Measurements from ENCODE around the gene GLI2. TPM values are rescaled to one million over a fixed set of nuclear protein-coding genes. Genes with fewer than 3 reads are reported as not detected.

GLI2 gene
- total and polyA plus RNA-seq, 7 donors, result 0.23 to 6.4 (median 2.1) TPM

- Histone ChIP-seq H3K27ac (no peak overlapping the region), H3K27me3 (peaks cover 0 to 5% (median 2%) of the 10 kb centered on the region in 3 donors), H3K9me3 (no peaks in the 10 kb centered on the region), H3K4me3 (no peak overlapping the region), H3K4me1 (peaks cover 0 to 8% (median 4%) of the 10 kb centered on the region in 4 donors), H3K36me3 (no peaks in the 10 kb centered on the region)
- 87 to 89% methylated on average over 3 of the region's 3 CpGs for WGBS, 2 donors
- intact Hi-C loops (cut with DNase I), result no loop called here
- no peak for DNase-seq
- no peak for TF ChIP-seq EP300 (IDR thresholded peaks at IDR 0.05)
- TF ChIP-seq POLR2A (IDR thresholded peaks at IDR 0.05), result no peak
- TF ChIP-seq, protein P1, sequence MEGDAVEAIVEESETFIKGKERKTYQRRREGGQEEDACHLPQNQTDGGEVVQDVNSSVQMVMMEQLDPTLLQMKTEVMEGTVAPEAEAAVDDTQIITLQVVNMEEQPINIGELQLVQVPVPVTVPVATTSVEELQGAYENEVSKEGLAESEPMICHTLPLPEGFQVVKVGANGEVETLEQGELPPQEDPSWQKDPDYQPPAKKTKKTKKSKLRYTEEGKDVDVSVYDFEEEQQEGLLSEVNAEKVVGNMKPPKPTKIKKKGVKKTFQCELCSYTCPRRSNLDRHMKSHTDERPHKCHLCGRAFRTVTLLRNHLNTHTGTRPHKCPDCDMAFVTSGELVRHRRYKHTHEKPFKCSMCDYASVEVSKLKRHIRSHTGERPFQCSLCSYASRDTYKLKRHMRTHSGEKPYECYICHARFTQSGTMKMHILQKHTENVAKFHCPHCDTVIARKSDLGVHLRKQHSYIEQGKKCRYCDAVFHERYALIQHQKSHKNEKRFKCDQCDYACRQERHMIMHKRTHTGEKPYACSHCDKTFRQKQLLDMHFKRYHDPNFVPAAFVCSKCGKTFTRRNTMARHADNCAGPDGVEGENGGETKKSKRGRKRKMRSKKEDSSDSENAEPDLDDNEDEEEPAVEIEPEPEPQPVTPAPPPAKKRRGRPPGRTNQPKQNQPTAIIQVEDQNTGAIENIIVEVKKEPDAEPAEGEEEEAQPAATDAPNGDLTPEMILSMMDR (IDR thresholded peaks at IDR 0.05), result no peak
- TF ChIP-seq POLR2AphosphoS5 (IDR thresholded peaks at IDR 0.05), result no peak
Observed at GRCh38 chr2:120748310-120748709, 12.6 kb downstream of the GLI2 start.

GRCh38 chr2:120748741-120749140 is 13.1 kb downstream of the GLI2 start:
- Histone ChIP-seq H3K4me3 (no peak overlapping the region), H3K9me3 (no peaks in the 10 kb centered on the region), H3K36me3 (no peaks in the 10 kb centered on the region), H3K4me1 (peaks cover 0 to 8% (median 4%) of the 10 kb centered on the region in 4 donors), H3K27ac (no peak overlapping the region), H3K27me3 (peaks cover 0 to 1% (median 0%) of the 10 kb centered on the region in 3 donors)
- DNase-seq, result no peak
- TF ChIP-seq EP300 (IDR thresholded peaks at IDR 0.05) (no peak), POLR2AphosphoS5 (IDR thresholded peaks at IDR 0.05) (no peak), POLR2A (IDR thresholded peaks at IDR 0.05) (no peak)
- TF ChIP-seq, protein P1 (IDR thresholded peaks at IDR 0.05), result no peak
- intact Hi-C loops (cut with DNase I), result no loop called here

DNA sequence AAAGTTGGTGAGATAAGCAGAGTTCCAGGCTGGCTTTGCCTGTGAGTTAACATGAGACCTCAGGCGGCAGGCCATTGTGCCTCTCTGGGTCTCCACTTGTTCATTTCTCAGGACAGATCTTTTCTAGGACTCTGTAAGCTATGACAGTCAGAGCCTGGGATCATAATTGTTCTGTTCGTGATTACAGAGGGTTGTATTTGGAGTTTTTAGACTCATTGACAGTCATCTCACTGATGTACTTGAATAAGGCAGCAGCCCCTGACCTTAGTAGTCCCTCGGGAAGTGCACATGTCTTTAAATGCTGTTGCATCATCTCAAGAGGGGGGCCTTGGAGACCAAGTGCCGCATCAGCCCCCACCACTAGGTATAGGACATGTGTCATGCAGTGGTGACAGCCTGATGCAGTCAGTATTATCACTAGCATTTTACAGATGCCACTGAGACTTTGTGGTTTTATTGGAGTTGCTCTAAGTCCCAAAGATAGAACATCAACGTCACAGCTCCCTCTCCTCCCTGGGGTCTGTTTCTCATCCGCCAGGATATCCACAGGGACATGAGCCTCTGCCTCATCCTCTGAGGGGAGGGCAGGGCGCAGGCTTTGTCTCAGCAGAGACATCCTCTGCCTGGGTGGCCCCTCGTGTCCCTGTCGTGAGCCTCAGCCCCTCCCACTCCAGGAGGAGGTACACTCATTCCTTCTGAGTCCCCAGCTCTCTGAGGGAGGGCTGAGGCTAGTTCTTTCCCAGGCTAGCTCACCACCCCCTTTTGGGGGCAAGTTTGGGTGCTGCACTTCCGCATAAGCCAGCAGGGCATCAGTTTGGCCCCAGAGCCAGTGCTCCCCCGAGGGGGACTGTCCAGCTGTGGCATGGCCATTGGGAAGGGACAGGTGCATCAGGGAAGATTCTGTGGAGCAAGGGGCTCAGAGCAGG is 14.1 kb downstream of the GLI2 start:
- no peak for TF ChIP-seq EP300 (IDR thresholded peaks at IDR 0.05)
- TF ChIP-seq, protein P1 (IDR thresholded peaks at IDR 0.05), result no peak
- no peak for TF ChIP-seq POLR2A (IDR thresholded peaks at IDR 0.05)
- TF ChIP-seq POLR2AphosphoS5 (IDR thresholded peaks at IDR 0.05), result no peak
- Histone ChIP-seq H3K4me3 (no peak overlapping the region), H3K27ac (no peak overlapping the region), H3K9me3 (no peaks in the 10 kb centered on the region), H3K36me3 (no peaks in the 10 kb centered on the region), H3K27me3 (no peaks in the 10 kb centered on the region), H3K4me1 (peaks cover 0 to 14% (median 4%) of the 10 kb centered on the region in 4 donors)
- peak; percentile 49 for DNase-seq
- 73 to 74% methylated on average over 11 of the region's 11 CpGs for WGBS, 2 donors
- intact Hi-C loops (cut with DNase I), result no loop called here

GRCh38 chr2:120750488-120751210 is 15.0 kb downstream of the GLI2 start:
- Histone ChIP-seq H3K27ac (no peak overlapping the region), H3K4me3 (no peak overlapping the region), H3K4me1 (peaks cover 0 to 14% (median 4%) of the 10 kb centered on the region in 4 donors), H3K9me3 (no peaks in the 10 kb centered on the region), H3K27me3 (no peaks in the 10 kb centered on the region), H3K36me3 (no peaks in the 10 kb centered on the region)
- DNase-seq, result peak; percentile 37
- intact Hi-C loops (cut with DNase I), result no loop called here
- no peak for TF ChIP-seq EP300 (IDR thresholded peaks at IDR 0.05)
- TF ChIP-seq POLR2AphosphoS5 (IDR thresholded peaks at IDR 0.05), result no peak
- TF ChIP-seq, protein P1 (IDR thresholded peaks at IDR 0.05), result no peak
- WGBS, 2 donors, result 86 to 87% methylated on average over 13 of the region's 13 CpGs
